Ishikawa (cell line): ENCODE measurements around the gene ZYX.

Experiments used
- CEBPB ChIP-seq: IDR thresholded peaks from 2 replicates; pipeline ENCODE4 v1.6.1; 2012
- CREB1 ChIP-seq: IDR thresholded peaks from 2 replicates; pipeline ENCODE4 v1.6.1; 2012; ENCODE audit warnings: low read depth
- EGR1 ChIP-seq: IDR thresholded peaks from 2 replicates; pipeline ENCODE4 v1.6.1; 2012
- EP300 ChIP-seq: IDR thresholded peaks from 2 replicates; pipeline ENCODE4 v1.6.1; 2012; ENCODE audit warnings: borderline replicate concordance
- FOXM1 ChIP-seq: IDR thresholded peaks from 2 replicates; pipeline ENCODE4 v1.6.1; 2012; ENCODE audit warnings: low read depth, borderline replicate concordance
- MAX ChIP-seq: IDR thresholded peaks from 2 replicates; pipeline ENCODE4 v1.6.1; 2012
- NFIC ChIP-seq: IDR thresholded peaks from 2 replicates; pipeline ENCODE4 v1.6.1; 2012
- RAD21 ChIP-seq: IDR thresholded peaks from 2 replicates; pipeline ENCODE4 v1.6.1; 2012; ENCODE audit warnings: low read depth
- REST ChIP-seq: IDR thresholded peaks from 2 replicates; pipeline ENCODE4 v1.6.1; 2012; ENCODE audit warnings: low read depth, mild to moderate bottlenecking
- TAF1 ChIP-seq: IDR thresholded peaks from 2 replicates; pipeline ENCODE4 v1.6.1; 2012; ENCODE audit warnings: low read depth, mild to moderate bottlenecking
- TEAD4 ChIP-seq: IDR thresholded peaks from 2 replicates; pipeline ENCODE4 v1.6.1; 2012
- USF1 ChIP-seq: IDR thresholded peaks from 2 replicates; pipeline ENCODE4 v1.6.1; 2012
- YY1 ChIP-seq: IDR thresholded peaks from 2 replicates; pipeline ENCODE4 v1.6.1; 2012; ENCODE audit warnings: low read depth
- ZBTB7A ChIP-seq: IDR thresholded peaks from 2 replicates; pipeline ENCODE4 v1.6.1; 2012; ENCODE audit warnings: low read depth

GRCh38 chr7:143394068-143394467 is 12.9 kb downstream of the ZYX start:
- TF ChIP-seq USF1 (no peak), NFIC (no peak), YY1 (no peak), TAF1 (no peak), CEBPB (no peak), EGR1 (no peak), REST (no peak), CREB1 (no peak), MAX (no peak), FOXM1 (no peak), ZBTB7A (no peak), RAD21 (no peak), EP300 (no peak), TEAD4 (no peak)
